PC-9 (cell line): Measurements from ENCODE around the gene SNX33. TPM values are rescaled to one million over a fixed set of nuclear protein-coding genes. Genes with fewer than 3 reads are reported as not detected.
"Not testable (repeated sequence)": the region's sequence is repeated elsewhere in the genome, so short reads cannot be mapped to it uniquely, and the experiment has no call there.

Experiments used
- BruUV-seq: library from RNA; stranded (reverse); fragments of 400-500 nt; replicated peaks from 2 replicates; lab custom pipeline; 2021; lab: Mats Ljungman, UMichigan
- CTCF ChIA-PET: fragments of 300-600 bp; sonication (Branson Sonifier 250); formaldehyde crosslinking; loops from one replicate; lab custom pipeline; 2022; ENCODE audit warnings: antibody characterized with exemption; lab: Charles Lee
- POLR2A ChIA-PET: fragments of 300-600 bp; sonication (Branson Sonifier 250); formaldehyde crosslinking; loops from one replicate; lab custom pipeline; 2022; ENCODE audit warnings: antibody characterized with exemption; ENCODE audit not compliant: unreplicated experiment; lab: Charles Lee
- DNase-seq, 2 experiments: peaks; one replicate each; pipeline versions ENCODE4 v3.0.0 to v3.0.0-alpha.2; 2015 to 2022; ENCODE audit warnings: mixed read lengths in 1 of 2
- H2AFZ ChIP-seq: fragments of 200-600 bp; sonication (generic); 2 replicates; pipeline ENCODE4 v1.8.1; 2017; ENCODE audit warnings: antibody characterized with exemption
- H3F3A ChIP-seq: fragments of 200-600 bp; sonication (generic); 2 replicates; pipeline ENCODE4 v1.8.1; 2017; ENCODE audit warnings: antibody characterized with exemption, mild to moderate bottlenecking, low read depth; ENCODE audit not compliant: insufficient read depth
- H3K27ac ChIP-seq: fragments of 200-600 bp; sonication (generic); 2 replicates; pipeline ENCODE4 v1.6.1; 2016; ENCODE audit warnings: mixed run types
- H3K27me3 ChIP-seq: fragments of 200-600 bp; sonication (generic); 2 replicates; pipeline ENCODE4 v1.6.1; 2016; ENCODE audit warnings: low read depth, mixed run types; ENCODE audit not compliant: insufficient read depth
- H3K36me3 ChIP-seq: fragments of 200-600 bp; sonication (generic); 2 replicates; pipeline ENCODE4 v1.6.1; 2016; ENCODE audit warnings: low read depth, mixed run types
- H3K4me1 ChIP-seq: fragments of 200-600 bp; sonication (generic); replicated peaks from 2 replicates; pipeline ENCODE4 v1.6.1; 2016; ENCODE audit warnings: mixed run types; ENCODE audit not compliant: insufficient read depth
- H3K4me2 ChIP-seq: fragments of 200-600 bp; sonication (generic); 2 replicates; pipeline ENCODE4 v1.6.1; 2017; ENCODE audit warnings: mixed run types
- H3K4me3 ChIP-seq: fragments of 200-600 bp; sonication (generic); 2 replicates; pipeline ENCODE4 v1.6.1; 2016; ENCODE audit warnings: mixed run types
- H3K79me2 ChIP-seq: fragments of 200-600 bp; sonication (generic); 2 replicates; pipeline ENCODE4 v1.6.1; 2017; ENCODE audit warnings: low read depth, mixed run types
- H3K9me2 ChIP-seq: fragments of 200-600 bp; sonication (generic); 2 replicates; pipeline ENCODE4 v1.8.1; 2017; ENCODE audit warnings: mild to moderate bottlenecking; ENCODE audit not compliant: insufficient read depth
- H3K9me3 ChIP-seq: fragments of 200-600 bp; sonication (generic); 2 replicates; pipeline ENCODE4 v1.8.1; 2016; ENCODE audit warnings: low read depth; ENCODE audit not compliant: insufficient read depth
- H4K20me1 ChIP-seq: fragments of 200-600 bp; sonication (generic); 2 replicates; pipeline ENCODE4 v1.8.1; 2017; ENCODE audit not compliant: insufficient read depth
- EZH2 ChIP-seq: fragments of 200-600 bp; sonication (generic); IDR thresholded peaks from 2 replicates; pipeline ENCODE4 v1.8.0; 2017; ENCODE audit warnings: antibody characterized with exemption, low read depth
- intact Hi-C: fragments of 100-400 bp; cut with micrococcal nuclease; formaldehyde crosslinking; loops from one replicate; pipeline ENCODE4 v1.10.0; 2022; ENCODE audit not compliant: unreplicated experiment
- total RNA-seq: library from RNA; stranded (reverse); gene quantifications from 2 replicates; pipeline ENCODE4 v1.2.3, GENCODE V29; 2021
- TF ChIP-seq, protein P1 (sequence below): fragments of 200-600 bp; sonication (generic); conservative IDR thresholded peaks from 2 replicates; pipeline ENCODE4 v1.6.1; 2017; ENCODE audit warnings: mixed run types, antibody characterized with exemption, mild to moderate bottlenecking, moderate library complexity

The SNX33 gene
- total RNA-seq, 1 experiment from 2014 or later: 27.8 TPM

DNA sequence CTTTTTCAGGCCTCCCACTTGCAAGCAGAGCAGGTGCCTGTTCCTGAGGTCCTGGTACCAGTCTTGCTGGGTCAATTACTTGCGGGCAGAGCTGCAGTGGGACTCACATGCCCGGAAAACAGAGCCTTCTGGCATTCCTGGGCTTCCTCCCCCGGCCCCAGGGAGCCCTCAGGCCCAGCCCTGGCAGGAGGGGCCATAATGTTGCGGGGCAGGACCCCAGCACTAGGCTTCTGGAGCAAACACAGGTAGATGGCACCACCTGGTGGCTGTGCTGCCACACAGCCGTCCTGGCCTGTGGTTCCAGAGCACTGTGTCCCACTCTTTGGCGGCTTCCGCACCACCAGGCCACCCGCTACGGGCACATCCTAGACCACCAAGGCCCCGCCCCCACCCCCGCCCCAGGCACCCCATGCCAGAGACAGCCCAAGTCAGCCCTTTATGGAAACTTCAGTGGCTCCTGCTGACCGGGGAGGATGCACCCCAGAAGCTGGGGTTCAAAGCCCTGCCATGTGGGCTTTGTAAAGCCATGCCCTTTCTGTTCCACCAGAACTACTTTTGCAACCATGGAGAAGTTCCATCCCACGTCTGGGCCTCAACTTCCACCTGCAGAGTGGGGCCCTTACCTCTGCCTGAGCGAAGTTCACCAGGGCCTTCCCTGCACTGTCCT is 36.1 kb downstream of the SNX33 start:
- H4K20me1 ChIP-seq, H3F3A ChIP-seq, H3K36me3 ChIP-seq, H3K4me1 ChIP-seq, H2AFZ ChIP-seq, BruUV-seq, H3K9me2 ChIP-seq, H3K27ac ChIP-seq, H3K4me3 ChIP-seq, H3K4me2 ChIP-seq, H3K79me2 ChIP-seq, H3K9me3 ChIP-seq, H3K27me3 ChIP-seq: not testable (repeated sequence)
- peak in 1 of 2 experiments; percentile 67 for DNase-seq
- intact Hi-C loops: loop anchor here (1.0 to 5.0 kb wide), 5 partner anchors 43 to 315 kb away; partner anchors contain the start of genes IMP3, MAN2C1 and SNUPN
- ChIA-PET POLR2A (interaction anchor here (0.9 kb wide), 1 partner anchor 49 kb away, joined by 3 read pairs; no protein-coding TSS in a partner anchor), CTCF (interaction anchor here (0.6 to 1.1 kb wide), 6 partner anchors 8 to 261 kb away, joined by 3 to 8 read pairs (median 6); a partner anchor contains a TSS)
- TF ChIP-seq, protein P1, sequence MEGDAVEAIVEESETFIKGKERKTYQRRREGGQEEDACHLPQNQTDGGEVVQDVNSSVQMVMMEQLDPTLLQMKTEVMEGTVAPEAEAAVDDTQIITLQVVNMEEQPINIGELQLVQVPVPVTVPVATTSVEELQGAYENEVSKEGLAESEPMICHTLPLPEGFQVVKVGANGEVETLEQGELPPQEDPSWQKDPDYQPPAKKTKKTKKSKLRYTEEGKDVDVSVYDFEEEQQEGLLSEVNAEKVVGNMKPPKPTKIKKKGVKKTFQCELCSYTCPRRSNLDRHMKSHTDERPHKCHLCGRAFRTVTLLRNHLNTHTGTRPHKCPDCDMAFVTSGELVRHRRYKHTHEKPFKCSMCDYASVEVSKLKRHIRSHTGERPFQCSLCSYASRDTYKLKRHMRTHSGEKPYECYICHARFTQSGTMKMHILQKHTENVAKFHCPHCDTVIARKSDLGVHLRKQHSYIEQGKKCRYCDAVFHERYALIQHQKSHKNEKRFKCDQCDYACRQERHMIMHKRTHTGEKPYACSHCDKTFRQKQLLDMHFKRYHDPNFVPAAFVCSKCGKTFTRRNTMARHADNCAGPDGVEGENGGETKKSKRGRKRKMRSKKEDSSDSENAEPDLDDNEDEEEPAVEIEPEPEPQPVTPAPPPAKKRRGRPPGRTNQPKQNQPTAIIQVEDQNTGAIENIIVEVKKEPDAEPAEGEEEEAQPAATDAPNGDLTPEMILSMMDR: peak; percentile 89

DNA sequence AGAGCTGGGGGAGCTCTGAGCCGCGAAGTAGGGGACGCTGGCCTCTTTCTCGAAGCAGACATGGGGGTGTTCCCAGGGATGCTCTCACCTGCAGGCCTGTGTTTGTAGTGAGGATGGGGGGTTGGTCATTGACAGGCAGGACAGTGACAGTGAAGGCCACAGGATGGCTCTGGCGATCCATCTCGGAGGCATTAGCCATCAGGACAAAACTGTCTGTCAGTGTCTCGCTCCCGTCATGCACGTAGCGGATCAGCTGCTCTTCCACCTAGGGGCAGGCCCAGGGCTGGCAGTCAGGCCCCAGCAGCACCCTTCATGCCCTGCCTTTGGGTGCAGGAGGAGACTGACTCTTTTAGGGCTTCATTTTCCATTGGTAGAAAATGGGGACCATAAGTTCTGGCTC is 36.9 kb downstream of the SNX33 start:
- ChIA-PET CTCF (interaction anchor here (0.6 to 1.1 kb wide), 3 partner anchors 39 to 260 kb away, joined by 3 to 7 read pairs (median 6); a partner anchor contains a TSS), POLR2A (interaction anchor here (0.9 kb wide), 1 partner anchor 50 kb away, joined by 3 read pairs; no protein-coding TSS in a partner anchor)
- no peak overlapping the region for H2AFZ ChIP-seq
- no peak overlapping the region for H3K4me3 ChIP-seq
- H3K27me3 ChIP-seq: no peaks in the 10 kb centered on the region
- no peak overlapping the region for H3K27ac ChIP-seq
- no peak overlapping the region for H3K4me2 ChIP-seq
- H3K36me3 ChIP-seq: no peaks in the 10 kb centered on the region
- no peaks in the 10 kb centered on the region for H3K9me3 ChIP-seq
- DNase-seq: no peak
- no TSS peak for BruUV-seq
- no peak for TF ChIP-seq EZH2
- TF ChIP-seq, protein P1: no peak
- H3K79me2 ChIP-seq: no peaks in the 10 kb centered on the region
- intact Hi-C loops: loop anchor here (1.0 to 5.0 kb wide), 2 partner anchors 118 to 177 kb away; no protein-coding TSS in a partner anchor
- no peaks in the 10 kb centered on the region for H4K20me1 ChIP-seq
- no peaks in the 10 kb centered on the region for H3K4me1 ChIP-seq
- H3F3A ChIP-seq: peaks cover 5% of the 10 kb centered on the region
- no peaks in the 10 kb centered on the region for H3K9me2 ChIP-seq

DNA sequence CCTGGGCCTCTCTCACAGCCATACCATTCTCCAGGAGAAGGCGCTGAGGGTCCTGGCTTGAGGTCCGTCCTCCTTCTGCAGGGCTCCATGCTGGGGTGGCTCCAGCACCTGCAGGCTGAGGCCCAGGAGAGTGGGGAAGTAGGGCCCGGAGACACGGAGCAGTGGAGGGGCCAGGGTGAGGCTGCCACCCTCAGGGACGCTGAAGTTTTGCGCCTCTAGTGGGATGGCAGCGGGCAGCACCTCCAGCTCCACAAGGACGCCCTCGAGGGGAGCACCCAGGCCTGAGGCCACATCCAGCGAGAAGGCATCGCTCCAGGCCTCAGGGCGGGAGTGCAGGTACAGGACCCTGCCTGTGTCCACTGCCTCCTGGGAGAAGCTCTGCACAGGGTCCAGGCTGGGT is 37.5 kb downstream of the SNX33 start:
- CTCF ChIA-PET: interaction anchor here (1.7 kb wide), 1 partner anchor 117 kb away, joined by 14 read pairs; no protein-coding TSS in a partner anchor

More for the DNA sequence above, 37.5 kb downstream of the SNX33 start:
- Histone ChIP-seq H2AFZ (no peak overlapping the region), H3K9me3 (no peaks in the 10 kb centered on the region), H3K4me3 (no peak overlapping the region), H3K4me2 (no peak overlapping the region), H3K27me3 (no peaks in the 10 kb centered on the region), H3K27ac (no peak overlapping the region), H3K4me1 (no peaks in the 10 kb centered on the region), H3F3A (peaks cover 5% of the 10 kb centered on the region), H4K20me1 (no peaks in the 10 kb centered on the region), H3K79me2 (no peaks in the 10 kb centered on the region), H3K9me2 (no peaks in the 10 kb centered on the region), H3K36me3 (no peaks in the 10 kb centered on the region)
- intact Hi-C loops: no loop called here
- no peak for DNase-seq
- no TSS peak for BruUV-seq
- TF ChIP-seq EZH2: no peak
- TF ChIP-seq, protein P1: no peak
- POLR2A ChIA-PET: no interaction called here
